GM19324 (cell line): ENCODE measurements around the gene SLC35A5.

ENCODE experiments used
- ATAC-seq: cut with Tn5 transposase; IDR thresholded peaks from one replicate; pipeline ENCODE4 v1.9.1; 2021; ENCODE audit warnings: mild to moderate bottlenecking, moderate library complexity; ENCODE audit not compliant: unreplicated experiment, low FRiP score

The SLC35A5 gene

DNA sequence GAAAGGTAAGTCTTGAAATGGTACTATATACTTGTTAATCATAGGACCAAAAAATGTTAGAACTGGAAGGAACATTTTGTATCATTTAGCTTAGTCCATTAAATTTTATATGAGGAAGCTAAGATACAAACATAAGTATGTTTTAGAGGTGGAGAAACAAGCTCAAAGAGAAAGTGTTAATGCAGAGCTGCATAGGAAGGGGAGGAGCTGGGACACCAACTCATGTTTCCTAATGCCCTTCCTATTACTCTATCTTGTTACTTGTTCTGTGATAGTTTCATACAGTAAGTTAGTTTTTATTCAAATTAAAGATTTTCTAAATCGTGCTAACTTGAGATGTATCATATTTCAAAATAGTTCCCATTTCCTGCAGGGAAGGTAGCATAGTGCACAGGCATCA is 7.4 kb downstream of the SLC35A5 start:
- ATAC-seq = no peak

DNA sequence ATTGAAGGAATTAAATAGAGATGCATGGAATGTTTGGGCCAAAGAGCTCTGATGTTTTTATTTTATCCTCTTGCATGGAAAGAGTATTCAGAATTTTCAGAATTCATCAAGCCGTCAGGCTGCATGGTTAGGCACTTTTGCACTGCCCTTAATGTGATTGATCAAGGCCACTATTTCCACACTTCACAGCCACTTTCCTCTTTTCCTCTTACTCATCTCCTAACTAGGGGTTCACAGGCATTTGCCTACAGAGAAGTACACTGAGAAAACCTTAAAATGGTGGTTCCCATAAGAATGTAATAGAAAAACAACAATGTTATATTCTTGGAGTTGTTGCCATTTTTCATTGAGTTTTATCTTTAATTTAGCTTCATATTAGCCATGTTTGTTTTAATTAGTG is 10.9 kb downstream of the SLC35A5 start:
- no peak for ATAC-seq

DNA sequence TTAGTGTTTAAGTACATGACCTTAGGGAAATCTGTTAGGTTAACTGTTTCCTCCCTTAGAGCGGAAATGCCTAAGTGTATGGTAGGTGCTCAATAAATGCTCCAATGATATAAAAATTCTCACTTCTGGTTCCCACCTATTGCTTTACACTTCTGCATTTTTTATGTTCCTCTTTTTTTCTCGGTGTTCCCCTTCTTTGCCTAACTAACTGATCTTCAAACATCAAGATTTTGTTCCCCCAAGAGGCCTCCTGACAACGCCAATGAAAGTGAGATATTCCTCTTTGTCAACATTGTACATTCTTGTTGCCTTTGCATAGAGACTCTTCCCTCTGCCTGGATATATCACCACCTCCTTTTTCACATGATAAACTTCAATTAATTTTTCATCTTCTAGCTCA is 17.4 kb downstream of the SLC35A5 start:
- ATAC-seq = no peak

DNA sequence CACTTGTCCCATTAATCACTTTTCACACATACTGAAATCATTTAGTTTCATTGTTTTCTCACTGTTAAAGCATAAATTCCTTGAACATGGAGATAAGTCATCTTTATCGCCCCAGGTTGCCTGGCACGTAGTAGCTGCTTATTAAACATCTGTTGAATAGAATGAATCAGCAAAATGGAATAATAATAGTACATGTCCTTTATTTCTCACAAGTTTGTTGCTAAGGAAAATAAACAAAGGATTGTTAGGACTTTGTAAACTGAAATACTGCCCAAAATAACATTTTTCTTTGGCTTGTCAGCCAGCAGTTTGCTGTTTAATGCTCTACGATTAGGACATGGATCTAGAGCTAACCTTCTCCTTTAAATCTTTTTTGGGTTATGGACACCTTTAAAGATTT is 17.9 kb downstream of the SLC35A5 start:
- ATAC-seq = no peak

DNA sequence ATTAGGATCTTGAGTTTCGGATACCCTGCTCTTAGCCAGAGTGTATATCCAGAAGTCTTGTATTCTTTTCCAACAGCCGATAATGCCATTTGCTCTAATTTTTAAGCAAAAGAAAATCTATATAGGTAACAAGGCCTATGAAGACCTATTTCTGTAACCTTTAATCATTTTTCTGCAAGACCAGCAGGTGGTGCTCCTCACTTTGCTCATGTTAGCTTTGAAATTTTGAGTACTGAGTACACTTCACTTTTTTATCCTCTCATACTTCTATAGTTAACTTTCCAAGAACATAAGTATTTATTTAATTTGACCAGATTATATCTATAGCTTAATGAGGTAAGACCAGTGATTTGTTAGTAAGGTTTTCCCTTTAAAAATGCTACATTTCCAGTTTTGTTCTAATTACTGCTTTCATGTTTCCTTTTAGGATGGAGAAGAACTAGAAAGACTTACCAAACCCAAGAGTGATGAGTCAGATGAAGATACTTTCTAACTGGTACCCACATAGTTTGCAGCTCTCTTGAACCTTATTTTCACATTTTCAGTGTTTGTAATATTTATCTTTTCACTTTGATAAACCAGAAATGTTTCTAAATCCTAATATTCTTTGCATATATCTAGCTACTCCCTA is 20.5 kb downstream of the SLC35A5 start:
- ATAC-seq = no peak

DNA sequence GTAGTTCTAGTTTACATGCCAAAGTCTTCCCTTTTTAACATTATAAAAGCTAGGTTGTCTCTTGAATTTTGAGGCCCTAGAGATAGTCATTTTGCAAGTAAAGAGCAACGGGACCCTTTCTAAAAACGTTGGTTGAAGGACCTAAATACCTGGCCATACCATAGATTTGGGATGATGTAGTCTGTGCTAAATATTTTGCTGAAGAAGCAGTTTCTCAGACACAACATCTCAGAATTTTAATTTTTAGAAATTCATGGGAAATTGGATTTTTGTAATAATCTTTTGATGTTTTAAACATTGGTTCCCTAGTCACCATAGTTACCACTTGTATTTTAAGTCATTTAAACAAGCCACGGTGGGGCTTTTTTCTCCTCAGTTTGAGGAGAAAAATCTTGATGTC is 21.3 kb downstream of the SLC35A5 start:
- no peak for ATAC-seq

DNA sequence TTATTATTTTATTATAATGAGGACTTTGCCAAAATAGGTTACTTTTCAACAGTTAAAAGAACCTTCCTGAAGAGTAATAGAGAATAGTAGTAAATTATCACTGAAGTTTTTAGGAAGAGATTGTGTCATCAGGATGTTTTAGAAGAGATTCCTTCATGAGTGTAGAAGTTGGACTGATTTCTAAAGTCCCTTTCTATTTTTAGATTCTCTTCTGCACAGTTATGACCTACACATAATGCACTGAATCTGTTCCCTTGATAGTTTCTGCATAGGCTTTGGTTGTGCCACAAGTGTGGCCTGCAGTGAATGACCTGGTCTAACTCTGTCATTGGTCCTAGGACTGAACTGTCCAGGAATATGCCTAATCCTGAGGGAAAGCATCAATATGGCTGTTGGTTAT is 23.9 kb downstream of the SLC35A5 start:
- ATAC-seq = no peak

DNA sequence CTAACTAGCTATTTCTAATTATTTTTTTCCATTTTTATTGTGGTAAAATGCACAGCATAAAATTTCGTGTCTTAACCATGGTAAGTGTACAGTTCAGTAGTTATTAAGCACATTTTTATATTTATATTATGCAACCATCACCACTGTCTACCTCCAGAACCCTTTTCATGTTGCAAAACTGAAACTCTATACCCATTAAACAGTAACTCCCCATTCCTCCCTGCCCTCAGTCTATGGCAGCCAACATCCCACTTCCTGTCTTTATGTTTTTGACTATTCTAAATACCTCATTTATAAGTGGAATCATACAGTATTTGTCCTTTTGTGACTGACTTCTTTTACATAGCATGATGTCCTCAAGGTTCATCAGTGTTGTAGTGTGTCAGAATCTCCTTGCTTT is 25.5 kb downstream of the SLC35A5 start:
- ATAC-seq = no peak

GRCh38 chr3:112593258-112593657 is 31.4 kb downstream of the SLC35A5 start:
- no peak for ATAC-seq

- no peak for ATAC-seq
These were observed 33.0 kb downstream of the SLC35A5 start for GRCh38 chr3:112594856-112595255.

- no peak for ATAC-seq
These were observed 36.1 kb downstream of the SLC35A5 start for GRCh38 chr3:112597945-112598344.

GRCh38 chr3:112598731-112599130 is 36.9 kb downstream of the SLC35A5 start:
- ATAC-seq = no peak

- ATAC-seq = no peak
These were observed 40.5 kb downstream of the SLC35A5 start for GRCh38 chr3:112602217-112602838.

GRCh38 chr3:112604536-112604935 is 42.7 kb downstream of the SLC35A5 start:
- no peak for ATAC-seq

- no peak for ATAC-seq
These were observed 43.4 kb downstream of the SLC35A5 start for GRCh38 chr3:112605285-112605684.

GRCh38 chr3:112606098-112606497 is 44.3 kb downstream of the SLC35A5 start:
- no peak for ATAC-seq

- ATAC-seq = no peak
These were observed 46.0 kb downstream of the SLC35A5 start for GRCh38 chr3:112607863-112608262.

DNA sequence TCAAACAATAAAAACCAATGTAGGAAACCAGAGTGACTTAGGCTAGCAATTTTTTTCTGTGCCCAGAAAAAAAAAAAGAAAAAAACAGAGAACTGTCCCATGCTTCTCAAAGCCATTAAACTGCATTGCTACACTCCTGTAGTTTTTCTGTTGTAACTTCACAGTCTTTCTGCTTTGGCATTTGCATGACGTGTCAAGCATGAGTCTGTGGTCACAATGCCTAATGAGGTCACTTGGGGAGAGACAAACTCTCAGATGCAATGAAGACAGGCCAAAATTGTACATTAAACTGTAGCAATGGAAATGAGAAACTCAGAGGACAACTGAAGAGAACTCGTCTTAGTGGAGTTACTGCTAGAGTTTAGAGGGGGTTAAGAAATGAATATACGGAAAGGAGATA is 48.3 kb downstream of the SLC35A5 start:
- ATAC-seq = no peak

DNA sequence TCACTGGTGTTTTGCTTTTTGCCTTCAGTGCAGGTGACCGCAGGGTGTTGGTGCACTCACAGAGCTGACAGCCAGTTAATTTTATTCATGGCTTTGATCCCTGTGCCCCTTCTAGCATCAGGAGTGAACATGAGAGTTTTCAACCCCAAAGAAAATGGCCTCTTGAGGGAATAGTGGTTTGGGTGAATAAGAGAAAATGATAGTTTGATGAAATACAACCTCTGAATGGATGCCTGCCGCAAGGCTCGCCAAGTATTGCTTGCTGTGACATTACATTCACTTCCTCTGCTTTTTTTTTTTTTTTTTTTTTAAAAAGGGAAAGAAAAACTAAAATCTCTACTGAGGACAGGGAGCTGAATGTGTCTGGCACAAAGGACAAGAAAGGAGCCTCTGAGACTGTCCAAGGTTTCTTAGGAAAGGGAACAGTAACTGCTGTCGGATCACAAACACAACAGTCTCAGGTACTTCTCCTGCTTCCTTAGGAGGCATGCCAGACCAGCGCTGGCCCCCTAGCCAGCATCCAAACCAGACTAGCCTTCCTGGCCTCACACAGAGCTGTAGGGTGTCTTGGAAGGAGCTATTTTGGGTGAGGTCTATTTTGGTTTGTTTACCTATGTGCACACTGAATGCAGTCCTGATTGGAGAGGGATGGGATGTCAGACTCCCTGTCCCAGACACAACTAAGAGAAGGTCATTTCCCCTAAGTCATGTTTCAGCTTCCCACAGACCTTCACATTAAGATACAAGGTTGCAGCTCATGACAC is 50.1 kb downstream of the SLC35A5 start:
- ATAC-seq = no peak

GRCh38 chr3:112615989-112616731 is 54.3 kb downstream of the SLC35A5 start:
- no peak for ATAC-seq

DNA sequence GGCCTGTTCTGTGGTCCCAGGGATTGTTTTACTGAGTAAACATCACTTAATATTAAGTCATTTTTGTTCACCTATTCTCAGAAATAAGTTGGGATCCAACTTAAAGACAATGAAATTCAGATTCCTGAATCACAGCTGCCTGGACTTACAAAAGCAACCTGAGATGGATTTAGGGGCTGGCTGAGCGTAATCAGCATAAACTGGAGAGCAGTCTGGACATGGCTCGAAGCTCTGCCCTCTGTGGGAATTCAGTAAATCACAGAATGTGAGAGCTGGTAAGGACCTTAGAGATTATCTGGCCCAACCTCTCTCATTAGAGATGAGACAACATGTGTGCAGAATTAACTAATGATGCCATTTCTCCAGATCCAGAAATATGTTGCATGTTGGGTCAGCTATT is 55.4 kb downstream of the SLC35A5 start:
- ATAC-seq = no peak
